Measurements from ENCODE around the gene AKT1.
A peak's percentile ranks its signal among the peaks of the same experiment; 100 is the strongest.
"Not testable (repeated sequence)": the region's sequence is repeated elsewhere in the genome, so short reads cannot be mapped to it uniquely, and the experiment has no call there.

AKT1 gene

GRCh38 chr14:104822821-104823615 is 27.5 kb upstream of the AKT1 start:
- H3K4me1 Mint-ChIP-seq (ENCODE audit: low read depth) = peaks cover 22% of the 10 kb centered on the region
- no peak overlapping the region for H3K4me3 Mint-ChIP-seq
- peaks cover 23% of the 10 kb centered on the region for H3K27me3 Mint-ChIP-seq
- peaks cover 6% of the 10 kb centered on the region for H3K9me3 Mint-ChIP-seq
- H3K27ac Mint-ChIP-seq = no peak overlapping the region
- peaks cover 6% of the 10 kb centered on the region for H3K36me3 Mint-ChIP-seq (ENCODE audit: low read depth)
- no peak for DNase-seq

- no peak for DNase-seq
- H3K4me1 Mint-ChIP-seq (ENCODE audit: low read depth) = peaks cover 20% of the 10 kb centered on the region
- peaks cover 6% of the 10 kb centered on the region for H3K9me3 Mint-ChIP-seq
- peaks cover 14% of the 10 kb centered on the region for H3K27me3 Mint-ChIP-seq
- no peak overlapping the region for H3K27ac Mint-ChIP-seq
- H3K4me3 Mint-ChIP-seq = no peak overlapping the region
- peaks cover 9% of the 10 kb centered on the region for H3K36me3 Mint-ChIP-seq (ENCODE audit: low read depth)
Observed at GRCh38 chr14:104821971-104822608, 26.5 kb upstream of the AKT1 start.

- H3K4me3 Mint-ChIP-seq = no peak overlapping the region
Observed at GRCh38 chr14:104821229-104821945, 25.8 kb upstream of the AKT1 start.

GRCh38 chr14:104820669-104821228 is 25.2 kb upstream of the AKT1 start:
- DNase-seq = no peak

More at GRCh38 chr14:104821229-104821945, 25.8 kb upstream of the AKT1 start:
- Mint-ChIP-seq H3K27me3 (peaks cover 11% of the 10 kb centered on the region), H3K27ac (no peak overlapping the region), H3K36me3 (ENCODE audit: low read depth) (peaks cover 16% of the 10 kb centered on the region), H3K9me3 (peaks cover 6% of the 10 kb centered on the region), H3K4me1 (ENCODE audit: low read depth) (peaks cover 20% of the 10 kb centered on the region)
- DNase-seq = no peak

GRCh38 chr14:104819361-104819781 is 23.8 kb upstream of the AKT1 start:
- DNase-seq = no peak
- peaks cover 26% of the 10 kb centered on the region for H3K36me3 Mint-ChIP-seq (ENCODE audit: low read depth)
- peaks cover 14% of the 10 kb centered on the region for H3K4me1 Mint-ChIP-seq (ENCODE audit: low read depth)
- H3K27me3 Mint-ChIP-seq = no peaks in the 10 kb centered on the region
- no peak overlapping the region for H3K27ac Mint-ChIP-seq
- no peak overlapping the region for H3K4me3 Mint-ChIP-seq
- peaks cover 1% of the 10 kb centered on the region for H3K9me3 Mint-ChIP-seq

More at GRCh38 chr14:104820669-104821228, 25.2 kb upstream of the AKT1 start:
- H3K36me3 Mint-ChIP-seq (ENCODE audit: low read depth) = peaks cover 18% of the 10 kb centered on the region
- peaks cover 10% of the 10 kb centered on the region for H3K27me3 Mint-ChIP-seq
- peaks cover 6% of the 10 kb centered on the region for H3K9me3 Mint-ChIP-seq
- no peak overlapping the region for H3K4me3 Mint-ChIP-seq
- H3K27ac Mint-ChIP-seq = no peak overlapping the region
- H3K4me1 Mint-ChIP-seq (ENCODE audit: low read depth) = peaks cover 16% of the 10 kb centered on the region

- Mint-ChIP-seq H3K36me3 (ENCODE audit: low read depth) (peaks cover 31% of the 10 kb centered on the region), H3K27ac (no peak overlapping the region)
- no peak for DNase-seq
Observed at GRCh38 chr14:104818714-104819161, 23.2 kb upstream of the AKT1 start.

GRCh38 chr14:104817930-104818713 is 22.6 kb upstream of the AKT1 start:
- H3K4me3 Mint-ChIP-seq = peak overlapping the region; percentile 23
- peaks cover 36% of the 10 kb centered on the region for H3K36me3 Mint-ChIP-seq (ENCODE audit: low read depth)
- H3K4me1 Mint-ChIP-seq (ENCODE audit: low read depth) = peaks cover 25% of the 10 kb centered on the region
- no peaks in the 10 kb centered on the region for H3K27me3 Mint-ChIP-seq
- H3K9me3 Mint-ChIP-seq = no peaks in the 10 kb centered on the region
- no peak overlapping the region for H3K27ac Mint-ChIP-seq
- DNase-seq = peak; percentile 7

More at GRCh38 chr14:104818714-104819161, 23.2 kb upstream of the AKT1 start:
- no peaks in the 10 kb centered on the region for H3K9me3 Mint-ChIP-seq
- H3K27me3 Mint-ChIP-seq = no peaks in the 10 kb centered on the region
- H3K4me3 Mint-ChIP-seq = no peak overlapping the region
- H3K4me1 Mint-ChIP-seq (ENCODE audit: low read depth) = peaks cover 20% of the 10 kb centered on the region

GRCh38 chr14:104816616-104816884 is 21.0 kb upstream of the AKT1 start:
- H3K27ac Mint-ChIP-seq = peak overlapping the region; percentile 95

GRCh38 chr14:104814701-104815100 is 19.2 kb upstream of the AKT1 start:
- DNase-seq, H3K9me3 Mint-ChIP-seq, H3K27me3 Mint-ChIP-seq: not testable (repeated sequence)
- H3K27ac Mint-ChIP-seq = peak overlapping the region; percentile 97
- peaks cover 27% of the 10 kb centered on the region for H3K4me1 Mint-ChIP-seq (ENCODE audit: low read depth)
- peaks cover 47% of the 10 kb centered on the region for H3K36me3 Mint-ChIP-seq (ENCODE audit: low read depth)
- H3K4me3 Mint-ChIP-seq = peak overlapping the region; percentile 93

More at GRCh38 chr14:104816616-104816884, 21.0 kb upstream of the AKT1 start:
- Mint-ChIP-seq H3K36me3 (ENCODE audit: low read depth) (peaks cover 42% of the 10 kb centered on the region), H3K4me3 (peak overlapping the region; percentile 93), H3K27me3 (no peaks in the 10 kb centered on the region), H3K4me1 (ENCODE audit: low read depth) (peaks cover 27% of the 10 kb centered on the region), H3K9me3 (no peaks in the 10 kb centered on the region)
- DNase-seq = no peak

GRCh38 chr14:104813286-104813685 is 17.7 kb upstream of the AKT1 start:
- Mint-ChIP-seq H3K27me3 (no peaks in the 10 kb centered on the region), H3K4me1 (ENCODE audit: low read depth) (peaks cover 26% of the 10 kb centered on the region), H3K27ac (no peak overlapping the region), H3K4me3 (no peak overlapping the region), H3K9me3 (no peaks in the 10 kb centered on the region), H3K36me3 (ENCODE audit: low read depth) (peaks cover 43% of the 10 kb centered on the region)
- no peak for DNase-seq

GRCh38 chr14:104810316-104810715 is 14.8 kb upstream of the AKT1 start:
- Mint-ChIP-seq H3K4me1 (ENCODE audit: low read depth) (peaks cover 17% of the 10 kb centered on the region), H3K9me3 (no peaks in the 10 kb centered on the region), H3K36me3 (ENCODE audit: low read depth) (peaks cover 25% of the 10 kb centered on the region), H3K27ac (no peak overlapping the region), H3K27me3 (no peaks in the 10 kb centered on the region), H3K4me3 (no peak overlapping the region)
- DNase-seq = no peak

- Mint-ChIP-seq H3K27ac (no peak overlapping the region), H3K9me3 (no peaks in the 10 kb centered on the region), H3K4me1 (ENCODE audit: low read depth) (peaks cover 11% of the 10 kb centered on the region), H3K4me3 (no peak overlapping the region), H3K27me3 (no peaks in the 10 kb centered on the region), H3K36me3 (ENCODE audit: low read depth) (peaks cover 13% of the 10 kb centered on the region)
- DNase-seq = no peak
Observed at GRCh38 chr14:104808456-104808855, 12.9 kb upstream of the AKT1 start.

- Mint-ChIP-seq H3K4me3 (no peak overlapping the region), H3K9me3 (no peaks in the 10 kb centered on the region), H3K27me3 (no peaks in the 10 kb centered on the region), H3K36me3 (ENCODE audit: low read depth) (peaks cover 10% of the 10 kb centered on the region), H3K27ac (no peak overlapping the region), H3K4me1 (ENCODE audit: low read depth) (peaks cover 16% of the 10 kb centered on the region)
- no peak for DNase-seq
Observed at GRCh38 chr14:104806625-104807465, 11.3 kb upstream of the AKT1 start.

Measured in activated T-cell treated with anti-CD3 and anti-CD28 coated beads, Interleukin-2, amount 50 U/mL, for 24 hours (primary cell).